Left cardiac atrium (tissue), 4 donors: Measurements from ENCODE around the gene CCDC69. TPM values are rescaled to one million over a fixed set of nuclear protein-coding genes. Genes with fewer than 3 reads are reported as not detected.
A peak's percentile ranks its signal among the peaks of the same experiment; 100 is the strongest.

Source experiments
- ATAC-seq, 2 donors: fragments of 200-7000 bp; cut with Tn5 transposase; one replicate each; pipeline ENCODE4 v1.9.1; 2020; ENCODE audit warnings: mild to moderate bottlenecking in 2 of 2, moderate library complexity in 2 of 2
- DNase-seq: peaks from one replicate; pipeline ENCODE4 v3.0.0-alpha.2; 2020
- intact Hi-C, 2 donors: fragments of 100-400 bp; cut with DNase I; formaldehyde crosslinking; loops; one replicate each; pipeline versions ENCODE4 v1.14.1 to v1.15.1; 2022 to 2023
- total RNA-seq, 2 donors: library from RNA; stranded (reverse); fragmentation: NEBNext Ultra II Directional; extraction: Animal tissue kit (Norgen Biotek cat#: 25700); gene quantifications; one replicate each; pipeline ENCODE4 v1.2.1, GENCODE V29; 2021
- donor health status: DM: no; HTN: yes; CAD: no.
- donor health status: DM: no; HTN: yes; CAD: no; lungs with severe emphysema.
- donor health status: DM: yes; HTN: yes; CAD: no.
- donor health status: Dilated cardiomyopathy.

The CCDC69 gene
- total RNA-seq, 2 donors from 2014 or later, result 148 to 161 TPM

DNA sequence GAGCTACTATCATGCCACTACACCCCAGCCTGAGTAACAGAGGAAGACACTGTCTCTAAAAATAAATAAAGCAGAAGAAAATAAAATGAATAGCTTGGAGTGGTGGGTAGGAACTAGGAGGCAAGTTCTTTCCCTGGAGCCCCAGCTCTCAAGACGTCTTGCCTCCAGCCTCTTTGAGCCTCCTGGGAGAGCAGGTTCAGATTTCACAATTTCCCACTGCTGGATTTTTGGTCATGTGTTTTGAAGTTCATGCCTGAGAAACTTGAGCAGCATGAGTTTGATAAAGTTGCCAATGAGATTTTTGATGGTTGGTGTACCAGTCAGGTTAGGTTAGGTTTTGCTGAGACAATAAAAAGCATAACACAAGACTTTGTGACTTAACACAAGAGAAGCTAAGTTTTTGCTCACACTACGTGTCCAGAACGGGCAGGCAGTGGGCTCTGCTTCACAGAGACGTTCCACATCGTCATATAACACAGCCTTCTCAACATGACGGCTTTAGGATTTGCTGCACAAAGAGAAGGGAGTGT, 4.1 kb upstream of the CCDC69 start:
- intact Hi-C loops, result no loop called here
- DNase-seq, result no peak
- ATAC-seq, result no peak

- ATAC-seq, result no peak
- intact Hi-C loops, result no loop called here
- DNase-seq, result no peak
Observed at GRCh38 chr5:151225475-151225874, 1.6 kb upstream of the CCDC69 start.

GRCh38 chr5:151225071-151225470, 1.2 kb upstream of the CCDC69 start:
- ATAC-seq (no peak), DNase-seq (no peak)
- intact Hi-C loops, result no loop called here

- intact Hi-C loops, result no loop called here
- DNase-seq, result no peak
- no peak for ATAC-seq
Observed at GRCh38 chr5:151224372-151224771, 480 bp upstream of the CCDC69 start.

GRCh38 chr5:151222790-151223446, 974 bp downstream of the CCDC69 start:
- DNase-seq, result peak; percentile 72
- intact Hi-C loops, result no loop called here
- peak; percentile 62 to 83 for ATAC-seq

DNA sequence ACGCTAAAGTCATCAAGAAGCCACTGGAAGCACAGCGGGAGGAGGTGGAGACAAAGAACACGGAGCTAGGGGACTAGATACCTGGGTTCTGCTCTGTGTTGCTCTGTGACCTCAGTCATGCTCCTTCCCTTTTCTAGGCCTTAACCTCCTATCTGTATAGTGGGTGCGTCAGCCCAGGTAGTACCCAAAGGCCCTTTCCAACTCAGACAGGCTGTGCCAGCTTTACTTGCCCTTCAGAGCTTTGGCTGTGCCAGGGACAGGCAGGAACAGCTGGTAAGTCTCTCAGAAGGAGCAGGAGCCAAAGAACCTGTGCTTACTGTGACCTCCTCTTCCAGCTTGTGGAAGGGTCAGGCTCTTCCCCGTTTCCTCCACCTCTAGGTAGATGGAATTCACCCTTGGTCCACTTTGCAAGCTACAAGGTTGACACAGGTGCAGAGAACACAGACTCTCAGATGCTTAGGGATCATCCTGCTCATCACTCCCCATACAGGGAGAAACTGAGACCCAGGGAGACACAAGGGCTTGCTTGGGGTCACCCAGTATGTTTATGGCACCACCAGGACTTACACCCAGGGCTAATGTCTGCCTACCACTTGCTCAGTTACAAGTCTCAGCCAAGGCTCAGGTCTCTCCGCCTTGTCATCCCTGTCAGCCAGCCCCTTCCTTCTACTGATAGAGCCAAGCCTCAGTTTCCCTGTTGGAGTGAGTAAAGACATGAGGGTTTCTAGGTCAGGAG, 1.7 kb downstream of the CCDC69 start:
- DNase-seq (no peak), ATAC-seq (peak in 1 of 2 donors; percentile 6)
- intact Hi-C loops, result no loop called here

DNA sequence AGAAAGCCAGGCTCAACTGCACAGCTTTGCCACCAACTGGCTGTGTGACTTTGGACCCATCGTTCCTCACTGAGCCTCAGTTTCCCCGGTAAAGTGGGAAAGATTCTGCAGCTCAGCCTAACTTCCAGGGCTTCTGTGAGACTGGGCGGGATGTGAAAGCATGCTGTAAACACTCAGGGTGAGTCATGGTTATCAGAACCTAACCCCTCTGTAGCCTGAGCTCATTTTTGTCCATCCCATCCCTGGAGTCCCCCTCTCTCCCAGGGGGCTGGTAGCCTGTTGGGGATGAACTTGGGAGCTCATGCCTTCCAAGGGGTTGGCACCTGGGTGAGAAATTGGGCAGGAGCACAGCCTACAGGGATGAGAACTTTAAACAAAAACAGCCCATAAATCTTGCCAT, 2.3 kb downstream of the CCDC69 start:
- ATAC-seq (peak in 1 of 2 donors; percentile 46), DNase-seq (no peak)
- intact Hi-C loops, result no loop called here

GRCh38 chr5:151219789-151220188, 4.1 kb downstream of the CCDC69 start:
- no peak for ATAC-seq
- intact Hi-C loops, result no loop called here
- DNase-seq, result no peak

DNA sequence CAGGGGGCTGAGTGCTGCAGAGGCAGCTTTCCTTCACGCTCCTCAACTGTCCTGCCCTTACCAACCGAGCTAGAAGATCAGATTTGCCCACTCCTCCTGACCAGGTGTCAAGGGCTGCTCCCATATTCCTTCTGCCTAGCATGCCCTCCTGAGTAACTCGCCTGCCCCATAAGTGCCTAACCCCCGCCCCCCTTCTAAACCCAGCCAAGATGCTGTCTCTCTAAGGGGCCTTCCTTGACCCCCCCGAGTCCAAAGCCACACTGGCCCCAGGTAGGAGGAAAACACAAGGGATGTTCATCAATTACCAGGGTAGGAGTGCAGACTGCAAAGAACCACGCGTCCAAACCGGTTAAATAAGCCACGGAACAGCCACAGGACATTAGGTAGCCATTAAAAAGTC, 4.8 kb downstream of the CCDC69 start:
- intact Hi-C loops, result no loop called here
- DNase-seq, result no peak
- ATAC-seq, result no peak

- intact Hi-C loops, result no loop called here
- ATAC-seq (no peak), DNase-seq (no peak)
Observed at GRCh38 chr5:151218177-151218576, 5.7 kb downstream of the CCDC69 start.

DNA sequence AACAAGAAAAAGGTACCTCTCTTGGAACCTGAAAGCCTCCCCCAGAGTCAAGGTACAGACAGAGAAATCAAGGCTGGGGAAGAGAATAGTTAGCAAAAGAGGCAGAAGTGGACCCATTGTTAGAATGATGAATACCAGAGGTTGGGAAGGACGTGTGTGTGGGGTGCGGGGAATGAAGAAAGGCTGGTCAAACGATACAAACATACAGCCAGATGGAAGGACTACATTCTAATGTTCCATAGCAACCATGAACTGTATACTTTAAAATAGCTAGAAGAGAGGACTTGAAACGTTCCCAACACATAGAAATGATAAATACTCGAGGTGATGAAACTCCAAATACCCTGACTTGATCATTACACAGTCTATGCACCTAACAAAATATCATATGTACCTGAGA, 7.1 kb downstream of the CCDC69 start:
- intact Hi-C loops, result no loop called here
- DNase-seq (no peak), ATAC-seq (no peak)

DNA sequence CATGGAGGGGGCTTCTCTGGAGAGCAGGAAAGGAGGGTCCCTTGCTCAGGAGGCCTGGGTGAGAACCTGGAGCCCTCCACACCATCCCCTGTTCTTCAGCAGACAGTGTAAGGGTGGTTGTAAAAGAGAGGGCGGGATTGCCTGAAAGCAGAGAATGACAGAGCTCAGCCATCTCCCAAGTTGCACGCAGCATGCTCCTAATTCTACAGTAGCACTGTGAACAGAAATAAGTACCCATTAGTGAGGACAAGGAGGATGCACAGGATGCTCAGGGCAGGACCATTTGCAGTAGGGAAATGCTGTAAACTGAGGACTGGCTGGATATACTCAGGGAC, 8.4 kb downstream of the CCDC69 start:
- intact Hi-C loops, result no loop called here
- DNase-seq (no peak), ATAC-seq (no peak)

- intact Hi-C loops, result no loop called here
- no peak for DNase-seq
Observed at GRCh38 chr5:151214614-151215545, 9.0 kb downstream of the CCDC69 start.

DNA sequence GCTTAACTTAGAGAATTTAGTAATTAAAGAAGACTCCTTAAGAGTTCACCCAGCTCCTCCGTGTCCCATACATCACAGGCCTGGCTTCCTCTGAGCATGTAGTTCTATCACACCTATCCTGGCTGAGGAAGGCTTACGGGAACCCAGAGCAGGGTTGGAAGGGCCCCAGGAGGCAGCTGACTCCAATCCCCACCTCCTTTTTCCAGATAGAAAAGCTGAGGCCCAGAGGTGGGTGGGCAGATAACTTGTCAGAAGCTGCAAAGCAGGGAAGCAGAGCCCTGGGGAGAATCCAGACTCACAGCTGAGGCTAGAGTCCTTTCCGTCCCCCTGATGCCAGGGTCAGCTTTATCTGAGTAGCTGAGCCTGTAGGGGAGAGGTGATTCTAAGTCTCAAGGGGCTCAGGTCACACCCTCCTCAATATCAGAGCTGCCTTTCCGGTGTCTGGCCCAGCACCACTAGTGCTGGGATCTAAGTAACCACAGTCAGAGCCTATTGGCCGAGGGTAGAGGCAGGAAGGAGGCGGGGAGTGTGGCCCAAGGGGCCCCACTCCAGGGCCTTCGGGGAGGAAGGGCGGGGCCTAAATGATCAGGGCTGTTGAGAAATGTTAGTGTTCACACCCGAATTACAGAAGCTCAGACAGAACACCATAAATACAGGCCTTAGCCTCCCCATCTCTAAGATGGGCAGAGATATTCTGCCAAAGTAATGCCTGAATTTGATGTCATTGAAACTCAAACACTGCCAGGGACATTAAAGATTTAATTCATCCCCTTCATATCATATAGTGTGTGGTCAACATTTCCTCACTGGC, 9.9 kb downstream of the CCDC69 start:
- intact Hi-C loops, result no loop called here
- ATAC-seq (peak; percentile 94 to 95), DNase-seq (peak; percentile 92)

More at GRCh38 chr5:151214614-151215545, 9.0 kb downstream of the CCDC69 start:
- peak; percentile 4 to 33 for ATAC-seq

GRCh38 chr5:151212406-151212798, 11.5 kb downstream of the CCDC69 start:
- no peak for ATAC-seq
- intact Hi-C loops, result no loop called here
- no peak for DNase-seq

DNA sequence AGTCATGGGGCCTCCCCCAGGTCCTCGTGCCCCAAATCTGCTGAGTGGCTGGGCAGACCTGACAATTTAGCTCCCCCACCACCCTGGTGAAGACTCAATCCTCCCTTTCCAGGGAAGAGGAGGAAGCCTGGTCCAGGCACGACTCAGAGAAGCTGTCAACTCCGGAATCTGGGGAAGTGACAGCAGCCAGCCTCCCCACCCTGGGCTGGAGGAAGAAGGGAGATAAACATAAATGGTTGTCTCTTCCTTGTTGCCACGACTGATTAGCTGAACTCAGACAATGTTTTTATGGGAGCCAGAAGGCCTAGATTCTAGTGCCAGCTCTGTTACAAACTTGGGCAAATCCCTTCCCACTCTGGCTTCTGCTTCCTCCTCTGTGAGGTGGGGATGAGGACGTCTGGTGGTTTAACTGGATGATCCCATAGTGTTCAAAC, 15.4 kb downstream of the CCDC69 start:
- peak; percentile 52 for DNase-seq
- intact Hi-C loops, result no loop called here
- ATAC-seq, result peak; percentile 69 to 81

DNA sequence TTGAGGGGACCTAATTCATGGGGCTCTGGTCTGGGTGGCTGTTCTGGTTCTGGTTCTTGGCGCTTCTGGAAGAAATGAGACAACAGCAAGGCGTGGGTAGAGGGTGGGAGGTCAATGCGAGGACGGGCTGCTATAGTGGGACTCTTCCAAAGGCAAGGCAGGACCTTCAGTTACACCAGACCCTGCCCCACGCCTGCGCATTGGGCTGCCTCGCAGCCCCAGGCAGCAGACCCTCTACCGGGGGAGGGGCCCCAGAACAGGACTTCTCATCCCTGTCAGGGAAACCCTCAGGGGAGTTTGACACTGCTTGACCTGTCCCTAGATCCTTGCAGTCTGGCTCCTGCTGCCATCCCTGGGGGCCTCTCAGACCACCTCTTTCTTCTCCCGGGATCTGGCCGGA, 18.5 kb downstream of the CCDC69 start:
- no peak for DNase-seq
- ATAC-seq, result no peak
- intact Hi-C loops, result no loop called here

DNA sequence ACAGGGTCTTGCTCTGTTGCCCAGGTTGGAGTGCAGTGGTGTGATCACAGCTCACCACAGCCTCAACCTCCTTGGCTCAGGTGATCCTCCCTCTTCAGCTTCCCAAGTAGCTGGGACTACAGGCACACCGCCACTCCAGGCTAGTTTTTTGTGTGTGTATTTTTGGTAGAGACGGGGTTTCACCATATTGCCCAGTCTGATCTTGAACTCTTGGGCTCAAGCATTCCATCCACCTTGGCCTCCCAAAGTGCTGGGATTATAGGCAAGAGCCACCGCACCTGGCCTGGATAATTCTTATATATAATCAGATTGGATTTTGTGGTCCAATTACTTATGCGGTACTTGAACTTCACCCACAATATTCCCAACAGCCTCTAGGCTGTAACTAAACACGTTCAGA, 19.8 kb downstream of the CCDC69 start:
- DNase-seq, result no peak
- ATAC-seq, result no peak
- intact Hi-C loops, result no loop called here
